Ishikawa (cell line): Measurements from ENCODE around the gene MAN2B2.

Source experiments
- CEBPB ChIP-seq: IDR thresholded peaks from 2 replicates; pipeline ENCODE4 v1.6.1; 2012
- EP300 ChIP-seq: IDR thresholded peaks from 2 replicates; pipeline ENCODE4 v1.6.1; 2012; ENCODE audit warnings: borderline replicate concordance
- MAX ChIP-seq: IDR thresholded peaks from 2 replicates; pipeline ENCODE4 v1.6.1; 2012
- NFIC ChIP-seq: IDR thresholded peaks from 2 replicates; pipeline ENCODE4 v1.6.1; 2012
- RAD21 ChIP-seq: IDR thresholded peaks from 2 replicates; pipeline ENCODE4 v1.6.1; 2012; ENCODE audit warnings: low read depth
- REST ChIP-seq: IDR thresholded peaks from 2 replicates; pipeline ENCODE4 v1.6.1; 2012; ENCODE audit warnings: low read depth, mild to moderate bottlenecking
- TAF1 ChIP-seq: IDR thresholded peaks from 2 replicates; pipeline ENCODE4 v1.6.1; 2012; ENCODE audit warnings: low read depth, mild to moderate bottlenecking
- USF1 ChIP-seq: IDR thresholded peaks from 2 replicates; pipeline ENCODE4 v1.6.1; 2012
- ZBTB7A ChIP-seq: IDR thresholded peaks from 2 replicates; pipeline ENCODE4 v1.6.1; 2012; ENCODE audit warnings: low read depth

- no peak for TF ChIP-seq CEBPB
- TF ChIP-seq NFIC: no peak
- TF ChIP-seq REST: no peak
- TF ChIP-seq RAD21: no peak
- TF ChIP-seq ZBTB7A: no peak
- no peak for TF ChIP-seq MAX
- TF ChIP-seq TAF1: no peak
- TF ChIP-seq USF1: no peak
- no peak for TF ChIP-seq EP300
Observed at GRCh38 chr4:6567218-6567617, 7.8 kb upstream of the MAN2B2 start.
